GM18511 (cell line): ENCODE results near the gene FAM83D.

ENCODE experiments used
- ATAC-seq: cut with Tn5 transposase; IDR thresholded peaks from one replicate; pipeline ENCODE4 v1.9.1; 2021; ENCODE audit warnings: mild to moderate bottlenecking, moderate library complexity; ENCODE audit not compliant: unreplicated experiment

Gene FAM83D

DNA sequence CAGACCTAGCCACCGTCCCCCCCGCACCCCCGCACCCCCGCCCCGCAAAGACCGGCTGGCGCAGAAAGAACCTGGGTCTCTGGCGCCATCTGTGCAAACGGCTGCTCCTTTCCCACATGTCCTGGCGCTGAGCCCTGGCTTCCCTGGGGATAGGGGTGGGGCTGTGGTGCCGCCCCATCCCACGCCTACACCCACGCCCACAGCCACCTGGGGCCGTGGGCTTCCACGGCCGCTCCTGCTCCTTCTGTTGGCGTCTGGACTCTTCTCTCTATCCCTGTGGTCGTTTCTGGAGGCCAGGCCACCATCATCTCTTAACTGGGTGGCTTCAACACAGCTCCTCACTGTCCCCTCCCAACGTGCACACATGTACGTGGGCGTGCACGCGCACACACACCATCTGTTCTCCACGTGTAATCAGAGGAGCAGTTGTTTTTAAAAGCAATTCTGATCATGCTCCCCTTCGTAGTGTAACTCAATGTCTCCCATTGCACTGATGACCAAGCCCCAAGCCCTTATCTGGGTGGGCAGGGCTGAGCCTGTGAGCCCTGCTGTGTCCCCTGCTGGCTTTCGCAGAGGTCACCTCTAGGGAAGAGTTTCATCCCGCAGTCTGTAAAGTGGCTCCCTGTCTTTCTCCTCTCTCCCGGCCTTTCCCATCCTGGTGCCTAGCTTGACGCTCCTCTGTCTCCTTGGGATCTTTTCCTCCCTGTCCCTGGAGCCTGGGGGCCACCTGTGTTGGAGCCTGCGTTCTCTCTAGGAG is 31.9 kb upstream of the FAM83D start:
- no peak for ATAC-seq

GRCh38 chr20:38895098-38895949 is 30.9 kb upstream of the FAM83D start:
- ATAC-seq: no peak

DNA sequence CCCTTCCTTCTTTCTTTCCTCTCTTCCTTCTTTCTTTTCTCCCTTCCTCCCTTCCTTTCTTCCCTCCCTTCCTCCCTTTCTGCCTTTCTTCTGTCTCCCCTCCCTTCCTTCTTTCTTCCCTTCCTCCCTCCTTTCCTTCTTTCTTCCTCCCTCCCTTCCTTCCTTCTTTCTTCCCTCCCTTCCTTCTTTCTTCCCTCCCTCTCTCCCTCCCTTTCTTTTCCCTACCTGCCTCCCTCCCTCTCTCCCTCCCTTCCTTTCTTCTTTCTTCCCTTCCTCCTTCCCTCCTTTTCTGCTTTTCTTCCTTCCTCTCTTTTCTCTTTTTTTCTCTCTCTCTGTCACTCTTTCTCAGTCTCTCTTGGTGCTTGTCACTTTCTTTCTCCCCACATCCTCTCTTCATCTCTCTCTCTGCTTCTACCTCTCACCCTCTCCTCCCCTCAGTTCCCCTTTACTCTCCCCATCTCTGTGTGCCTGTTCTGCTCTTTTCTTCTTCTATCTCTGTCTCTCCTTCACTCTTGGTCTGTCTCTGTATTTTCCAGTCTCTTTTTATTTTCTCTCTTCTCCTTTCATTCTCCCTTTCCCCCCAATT is 30.1 kb upstream of the FAM83D start:
- no peak for ATAC-seq

DNA sequence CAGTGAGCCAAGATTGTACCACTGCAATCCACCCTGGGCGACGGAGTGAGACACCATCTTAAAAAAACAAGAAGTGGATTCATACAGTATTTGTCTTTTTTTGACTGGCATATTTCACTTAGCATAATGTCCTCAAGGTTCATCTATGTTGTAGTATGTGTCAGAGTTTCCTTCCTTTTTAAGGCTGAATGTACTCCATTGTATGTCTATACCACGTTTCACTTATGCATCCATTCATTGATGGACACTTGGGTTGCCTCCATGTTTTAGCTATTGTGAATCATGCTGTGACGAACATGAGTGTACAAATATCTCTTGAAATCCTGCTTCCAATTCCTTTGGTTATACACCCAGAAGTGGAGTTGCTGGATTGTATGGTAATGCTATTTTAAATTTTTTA is 28.9 kb upstream of the FAM83D start:
- no peak for ATAC-seq

GRCh38 chr20:38900606-38901005 is 25.6 kb upstream of the FAM83D start:
- no peak for ATAC-seq

GRCh38 chr20:38902601-38903000 is 23.6 kb upstream of the FAM83D start:
- no peak for ATAC-seq

DNA sequence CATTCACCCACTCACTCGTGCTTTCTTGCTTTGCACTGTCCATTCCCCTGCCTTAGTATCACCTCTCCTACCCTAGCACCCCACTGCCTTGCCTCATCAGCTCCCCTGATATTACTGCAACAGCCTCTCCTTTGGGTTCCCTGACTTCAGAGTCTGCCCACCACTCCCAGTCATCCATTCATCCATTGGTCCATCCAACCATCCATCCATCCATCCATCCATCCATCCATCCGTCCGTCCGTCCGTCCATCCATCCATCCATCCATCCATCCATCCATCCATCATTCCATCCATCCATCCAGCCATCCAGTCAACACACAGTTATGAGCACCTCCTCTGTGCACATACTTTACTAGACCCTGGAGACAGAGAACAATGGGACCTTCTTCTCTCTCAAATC is 22.9 kb upstream of the FAM83D start:
- ATAC-seq: no peak

DNA sequence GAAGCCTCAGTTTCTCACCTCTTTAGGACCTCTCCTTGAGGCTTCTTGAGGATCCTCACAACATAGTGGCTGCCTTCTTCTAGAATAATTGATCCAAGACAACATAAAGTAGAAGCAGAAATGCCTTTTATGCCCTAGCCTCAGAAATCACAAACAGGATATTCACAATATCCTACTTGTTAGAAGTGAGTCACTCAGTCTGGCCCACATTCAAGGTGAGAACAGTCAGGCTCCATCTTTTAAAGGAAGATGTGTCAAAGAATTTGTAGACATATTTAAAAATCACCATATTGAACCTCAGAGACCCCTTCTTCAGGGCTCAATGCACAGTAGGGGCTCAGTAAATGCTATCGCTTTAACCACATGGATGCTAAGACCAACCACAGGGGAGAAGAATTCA is 20.8 kb upstream of the FAM83D start:
- ATAC-seq: no peak

- no peak for ATAC-seq
Observed at GRCh38 chr20:38907918-38908677, 18.1 kb upstream of the FAM83D start.

GRCh38 chr20:38915355-38915754 is 10.9 kb upstream of the FAM83D start:
- ATAC-seq: no peak

DNA sequence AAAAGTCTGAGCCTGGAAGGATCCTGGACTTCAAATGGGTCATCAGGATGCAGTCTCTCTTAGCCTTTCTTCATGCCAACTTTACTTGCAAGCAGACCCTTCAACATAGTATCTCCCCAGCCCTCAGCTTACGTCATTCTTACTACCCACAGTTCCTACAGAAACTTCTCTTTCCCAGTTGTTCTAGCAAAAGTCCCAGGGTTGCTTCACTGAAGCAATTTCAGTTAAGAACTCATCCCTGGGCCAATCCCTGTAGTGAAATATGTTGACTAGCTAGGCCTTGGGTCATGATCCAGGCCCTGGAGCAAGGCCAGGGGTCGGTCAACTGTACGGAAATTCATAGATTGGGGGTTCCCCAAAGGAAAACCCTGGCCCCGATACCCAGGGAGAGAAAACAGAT is 8.6 kb upstream of the FAM83D start:
- ATAC-seq: no peak

- no peak for ATAC-seq
Observed at GRCh38 chr20:38918172-38918571, 8.0 kb upstream of the FAM83D start.

DNA sequence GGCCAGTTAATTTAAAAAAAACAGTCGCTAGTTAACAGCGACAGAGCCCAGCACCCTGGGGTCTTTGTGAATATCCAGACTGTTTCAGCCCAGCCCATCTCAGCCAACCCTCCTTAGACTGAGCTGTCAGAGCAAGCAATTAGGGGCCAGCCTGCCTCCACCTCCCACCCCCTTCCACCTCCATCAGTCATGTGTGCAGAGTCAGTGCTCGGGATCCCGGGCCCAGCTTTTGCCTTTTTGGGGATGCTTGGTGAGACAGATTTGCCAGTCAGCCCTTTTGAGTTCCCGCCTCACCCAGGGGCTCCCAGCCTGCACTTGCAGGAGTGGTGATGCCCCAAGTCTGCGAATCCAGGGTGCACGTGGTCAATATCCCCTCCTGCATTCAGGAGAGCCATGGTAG is 6.5 kb upstream of the FAM83D start:
- ATAC-seq: no peak

DNA sequence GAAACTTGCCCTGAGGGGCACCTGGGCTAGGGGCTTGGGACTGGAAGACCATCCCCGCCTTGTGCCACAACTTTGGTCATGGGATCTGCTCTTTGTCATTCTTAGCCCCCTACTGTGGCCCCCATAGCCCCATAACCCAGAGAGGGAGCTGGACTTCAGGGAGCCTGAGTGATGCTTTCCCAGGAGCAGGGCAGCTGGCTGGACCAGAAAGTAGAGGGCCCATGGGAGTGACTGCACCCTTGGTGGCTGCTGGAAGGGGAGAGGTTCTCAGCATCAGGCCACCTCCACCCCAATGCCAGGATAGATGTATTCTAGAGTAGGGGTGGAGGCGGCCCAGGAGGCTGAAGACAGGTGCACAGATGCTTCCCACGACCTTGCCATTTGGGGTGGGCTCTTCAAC is 5.8 kb upstream of the FAM83D start:
- ATAC-seq: no peak

DNA sequence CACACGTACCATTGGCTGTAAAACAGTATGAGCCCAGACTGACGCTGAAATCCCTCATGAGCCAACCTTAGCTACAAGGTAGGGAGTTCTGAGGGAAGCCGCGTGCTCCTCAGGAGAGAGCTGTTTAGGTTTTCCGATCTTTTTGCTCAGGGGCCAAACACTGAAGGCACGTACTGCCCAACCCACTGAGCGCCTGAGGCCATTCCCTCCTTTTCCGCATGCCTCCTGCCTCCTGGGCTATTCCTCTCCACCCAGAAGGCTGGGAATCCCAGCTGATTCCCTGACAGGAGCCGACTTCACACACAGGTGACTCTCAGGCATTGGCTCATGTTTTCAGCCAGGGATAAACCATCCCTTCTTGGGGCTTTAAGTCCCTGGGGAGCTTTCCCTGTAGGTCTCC is 5.4 kb upstream of the FAM83D start:
- ATAC-seq: no peak

- ATAC-seq: no peak
Observed at GRCh38 chr20:38924718-38925117, 1.5 kb upstream of the FAM83D start.

- peak; percentile 12 for ATAC-seq
Observed at GRCh38 chr20:38926934-38927616, 858 bp downstream of the FAM83D start.

DNA sequence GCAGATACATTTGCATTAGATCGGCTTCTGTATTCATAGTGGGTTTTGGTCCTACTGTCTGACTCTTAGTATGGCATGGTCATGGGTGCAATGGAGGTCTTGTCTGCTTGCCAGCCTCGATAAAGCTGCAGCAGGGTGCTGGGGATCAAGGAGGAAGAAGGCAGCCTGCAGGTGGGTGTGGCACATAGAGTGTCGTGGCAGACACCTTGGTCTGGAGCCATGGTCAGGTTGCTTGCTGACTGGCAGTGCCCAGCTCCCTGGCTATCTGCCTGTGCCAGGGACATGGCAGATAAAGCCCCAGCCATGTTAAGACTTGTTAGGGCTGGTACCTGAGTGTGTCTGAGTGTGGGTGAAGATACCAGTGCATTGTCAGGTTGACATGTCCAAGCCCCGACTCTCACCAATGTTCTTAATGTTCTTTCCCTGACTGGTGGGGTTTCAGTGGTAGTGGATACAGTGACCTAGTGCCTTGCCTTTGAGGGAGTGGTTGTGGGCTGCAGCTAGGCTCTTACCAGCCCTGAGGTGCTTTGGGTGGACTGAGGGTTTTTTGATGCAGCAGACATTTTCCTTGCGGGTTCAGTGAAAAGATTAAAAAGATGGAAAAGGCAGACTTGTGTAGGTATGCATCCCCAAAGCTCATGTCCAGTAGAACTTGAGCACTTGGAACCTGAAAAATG is 1.8 kb downstream of the FAM83D start:
- ATAC-seq: no peak

DNA sequence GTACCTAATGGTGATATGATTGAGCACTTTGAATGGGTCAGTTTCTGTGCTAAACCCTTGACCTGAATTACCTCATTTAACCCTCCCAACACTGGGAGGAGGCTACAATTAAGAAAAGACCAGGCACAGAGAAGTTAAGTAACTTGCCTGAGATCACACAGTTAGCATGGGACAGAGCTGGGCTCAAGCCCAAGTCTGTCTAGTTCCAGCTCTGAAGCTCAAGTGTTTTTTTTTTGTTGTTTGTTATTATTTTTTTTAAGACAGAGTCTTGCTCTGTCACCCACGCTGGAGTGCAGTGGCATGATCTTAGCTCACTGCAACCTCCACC is 4.0 kb downstream of the FAM83D start:
- ATAC-seq: no peak

DNA sequence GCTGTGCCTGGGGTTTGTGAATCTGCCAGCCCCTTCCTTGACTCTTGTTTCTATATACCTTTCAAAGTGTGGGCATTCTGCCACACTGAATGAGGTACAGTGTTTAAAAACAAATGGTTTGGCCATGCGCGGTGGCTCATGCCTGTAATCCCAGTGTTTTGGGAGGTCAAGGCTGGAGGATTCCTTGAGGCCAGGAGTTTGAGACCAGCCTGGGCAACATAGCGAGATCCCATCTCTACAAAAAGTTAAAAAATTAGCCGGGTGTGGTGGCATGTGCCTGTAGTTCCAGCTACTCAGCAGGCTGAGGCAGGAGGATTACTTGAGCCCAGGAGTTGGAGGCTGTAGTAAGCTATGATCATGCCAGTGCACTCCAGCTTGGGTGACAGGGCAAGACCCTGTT is 5.8 kb downstream of the FAM83D start:
- ATAC-seq: no peak
